ENCODE data around the gene TOR1AIP1. TPM values are rescaled to one million over a fixed set of nuclear protein-coding genes. Genes with fewer than 3 reads are reported as not detected.

Gene TOR1AIP1
- total and polyA plus RNA-seq, 10 donors: 16.2 to 71.3 (median 55.3) TPM

DNA sequence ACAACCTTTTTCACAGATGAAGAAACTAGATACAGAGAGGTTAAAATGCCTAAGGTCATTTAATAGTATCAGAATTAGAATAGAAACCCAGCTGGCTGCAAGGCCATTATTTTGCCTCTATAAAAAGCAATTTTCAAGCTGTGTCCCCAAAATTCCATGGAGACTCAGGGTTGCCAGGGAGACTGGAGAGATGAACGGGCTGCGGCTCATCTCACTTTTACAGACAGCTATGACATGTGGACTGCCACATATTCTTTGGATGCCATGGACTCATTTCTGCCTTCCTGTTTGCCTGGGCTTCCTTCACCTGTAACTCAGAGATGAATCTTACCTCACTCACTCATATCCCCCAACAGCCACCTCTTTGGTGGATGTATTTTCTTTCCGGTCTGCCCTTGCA is 21.4 kb upstream of the TOR1AIP1 start:
- 87 to 96% (median 94%) methylated on average over 3 of the region's 3 CpGs for WGBS, 5 donors
- peaks cover 0 to 100% (median 42%) of the 10 kb centered on the region in 6 donors for H3K36me3 ChIP-seq
- peaks cover 0 to 7% (median 0%) of the 10 kb centered on the region in 6 donors for H3K4me1 ChIP-seq
- H3K27me3 ChIP-seq (replicated peaks in 1 of 7): no peaks in the 10 kb centered on the region
- H3K27ac ChIP-seq: no peak overlapping the region
- TF ChIP-seq POLR2AphosphoS5 (IDR thresholded peaks at IDR 0.05) (no peak), POLR2A (IDR thresholded peaks at IDR 0.05) (no peak)
- TF ChIP-seq, protein P1, sequence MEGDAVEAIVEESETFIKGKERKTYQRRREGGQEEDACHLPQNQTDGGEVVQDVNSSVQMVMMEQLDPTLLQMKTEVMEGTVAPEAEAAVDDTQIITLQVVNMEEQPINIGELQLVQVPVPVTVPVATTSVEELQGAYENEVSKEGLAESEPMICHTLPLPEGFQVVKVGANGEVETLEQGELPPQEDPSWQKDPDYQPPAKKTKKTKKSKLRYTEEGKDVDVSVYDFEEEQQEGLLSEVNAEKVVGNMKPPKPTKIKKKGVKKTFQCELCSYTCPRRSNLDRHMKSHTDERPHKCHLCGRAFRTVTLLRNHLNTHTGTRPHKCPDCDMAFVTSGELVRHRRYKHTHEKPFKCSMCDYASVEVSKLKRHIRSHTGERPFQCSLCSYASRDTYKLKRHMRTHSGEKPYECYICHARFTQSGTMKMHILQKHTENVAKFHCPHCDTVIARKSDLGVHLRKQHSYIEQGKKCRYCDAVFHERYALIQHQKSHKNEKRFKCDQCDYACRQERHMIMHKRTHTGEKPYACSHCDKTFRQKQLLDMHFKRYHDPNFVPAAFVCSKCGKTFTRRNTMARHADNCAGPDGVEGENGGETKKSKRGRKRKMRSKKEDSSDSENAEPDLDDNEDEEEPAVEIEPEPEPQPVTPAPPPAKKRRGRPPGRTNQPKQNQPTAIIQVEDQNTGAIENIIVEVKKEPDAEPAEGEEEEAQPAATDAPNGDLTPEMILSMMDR (IDR thresholded peaks at IDR 0.05 in 8 of 11, conservative IDR thresholded peaks at IDR 0.05 in 3 of 11): no peak
- intact Hi-C loops (cut with DNase I; ENCODE audit: low total_unique reads): no loop called here
- no peaks in the 10 kb centered on the region for H3K9me3 ChIP-seq
- H3K4me3 ChIP-seq: no peak overlapping the region
- DNase-seq: no peak

DNA sequence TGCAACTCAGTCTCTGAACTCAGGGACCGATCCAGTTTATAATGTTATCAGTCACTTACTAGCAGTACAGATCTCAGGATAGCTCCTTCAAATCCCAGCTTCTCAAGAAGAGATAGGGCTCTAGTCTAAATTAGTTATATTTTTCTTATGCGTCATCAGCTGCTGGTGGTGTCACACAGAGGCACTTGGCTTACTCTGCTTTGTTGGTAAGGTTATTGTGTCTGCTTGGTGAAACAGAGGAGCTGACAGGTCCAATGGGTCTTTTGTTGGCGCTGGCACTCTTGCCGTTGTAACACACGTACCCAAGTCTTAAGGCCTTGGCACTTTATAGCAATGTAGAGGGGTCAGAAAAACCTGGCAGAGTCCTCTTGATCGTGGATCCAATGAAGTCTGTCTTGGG is 16.7 kb upstream of the TOR1AIP1 start:
- intact Hi-C loops (cut with DNase I; ENCODE audit: low total_unique reads): no loop called here
- Histone ChIP-seq H3K4me3 (no peak overlapping the region), H3K27me3 (replicated peaks in 1 of 7) (no peaks in the 10 kb centered on the region), H3K27ac (no peak overlapping the region), H3K36me3 (peaks cover 0 to 100% (median 42%) of the 10 kb centered on the region in 6 donors), H3K9me3 (no peaks in the 10 kb centered on the region), H3K4me1 (peaks cover 0 to 14% (median 5%) of the 10 kb centered on the region in 6 donors)
- DNase-seq: no peak
- 94 to 96% (median 96%) methylated on average over 6 of the region's 6 CpGs for WGBS, 5 donors
- no peak for TF ChIP-seq POLR2AphosphoS5 (IDR thresholded peaks at IDR 0.05)
- TF ChIP-seq POLR2A (IDR thresholded peaks at IDR 0.05): no peak
- TF ChIP-seq, protein P1 (IDR thresholded peaks at IDR 0.05 in 8 of 11, conservative IDR thresholded peaks at IDR 0.05 in 3 of 11): no peak

- no peak overlapping the region for H3K27ac ChIP-seq
- no peaks in the 10 kb centered on the region for H3K27me3 ChIP-seq (replicated peaks in 1 of 7)
- no peak for DNase-seq
- H3K9me3 ChIP-seq: no peaks in the 10 kb centered on the region
- peaks cover 0 to 27% (median 9%) of the 10 kb centered on the region in 6 donors for H3K4me1 ChIP-seq
- H3K36me3 ChIP-seq: peaks cover 0 to 87% (median 40%) of the 10 kb centered on the region in 6 donors
- TF ChIP-seq, protein P1 (IDR thresholded peaks at IDR 0.05 in 8 of 11, conservative IDR thresholded peaks at IDR 0.05 in 3 of 11): no peak
- no peak for TF ChIP-seq POLR2A (IDR thresholded peaks at IDR 0.05)
- no peak for TF ChIP-seq POLR2AphosphoS5 (IDR thresholded peaks at IDR 0.05)
- WGBS, 5 donors: 93 to 98% (median 95%) methylated on average over 7 of the region's 7 CpGs
- H3K4me3 ChIP-seq: no peak overlapping the region
- intact Hi-C loops (cut with DNase I; ENCODE audit: low total_unique reads): no loop called here
Measured at GRCh38 chr1:179866616-179867015, 15.5 kb upstream of the TOR1AIP1 start.

GRCh38 chr1:179867493-179868330 is 14.4 kb upstream of the TOR1AIP1 start:
- TF ChIP-seq POLR2AphosphoS5 (IDR thresholded peaks at IDR 0.05) (peak in 1 of 3 donors; percentile 7), POLR2A (IDR thresholded peaks at IDR 0.05) (no peak)
- TF ChIP-seq, protein P1 (IDR thresholded peaks at IDR 0.05 in 8 of 11, conservative IDR thresholded peaks at IDR 0.05 in 3 of 11): peak; percentile 33 to 76 (median 66)

More at GRCh38 chr1:179867493-179868330, 14.4 kb upstream of the TOR1AIP1 start:
- H3K36me3 ChIP-seq: peaks cover 0 to 80% (median 36%) of the 10 kb centered on the region in 6 donors
- no peak overlapping the region for H3K27ac ChIP-seq
- DNase-seq: no peak
- no peak overlapping the region for H3K4me3 ChIP-seq
- 0 to 39% (median 16%) methylated on average over 1 of the region's 1 CpG for WGBS, 5 donors
- no peaks in the 10 kb centered on the region for H3K9me3 ChIP-seq
- H3K4me1 ChIP-seq: peaks cover 0 to 38% (median 19%) of the 10 kb centered on the region in 6 donors
- intact Hi-C loops (cut with DNase I; ENCODE audit: low total_unique reads): no loop called here
- H3K27me3 ChIP-seq (replicated peaks in 1 of 7): no peaks in the 10 kb centered on the region
